Neural crest cell (in vitro differentiated cells): ENCODE results near the gene CATSPERD. TPM values are rescaled to one million over a fixed set of nuclear protein-coding genes. Genes with fewer than 3 reads are reported as not detected.
"Not testable (repeated sequence)": the region's sequence is repeated elsewhere in the genome, so short reads cannot be mapped to it uniquely, and the experiment has no call there.

ENCODE experiments used
- DNase-seq: peaks from one replicate; pipeline ENCODE4 v3.0.0; 2021; ENCODE audit warnings: low read depth, mixed read lengths, low spot score
- H3K27ac Mint-ChIP-seq: one replicate; pipeline ENCODE4 v1.8.0; 2021; ENCODE audit warnings: mild to moderate bottlenecking, mixed read lengths; ENCODE audit not compliant: unreplicated experiment
- H3K27me3 Mint-ChIP-seq: 2 replicates; pipeline ENCODE4 v1.8.0; 2021; ENCODE audit warnings: low read depth, mild to moderate bottlenecking, mixed read lengths
- H3K36me3 Mint-ChIP-seq: 2 replicates; pipeline ENCODE4 v1.8.0; 2021; ENCODE audit warnings: low read depth, mild to moderate bottlenecking, mixed read lengths
- H3K4me1 Mint-ChIP-seq: 2 replicates; pipeline ENCODE4 v1.8.0; 2021; ENCODE audit warnings: mixed read lengths
- H3K4me3 Mint-ChIP-seq: one replicate; pipeline ENCODE4 v1.8.0; 2021; ENCODE audit warnings: mild to moderate bottlenecking, mixed read lengths
- H3K9me3 Mint-ChIP-seq: 2 replicates; pipeline ENCODE4 v1.8.0; 2021; ENCODE audit warnings: mixed read lengths
- total RNA-seq: library from RNA; stranded (reverse); gene quantifications from 2 replicates; pipeline ENCODE4 v1.2.1, GENCODE V29; 2021
- TF ChIP-seq, protein P1 (sequence below): fragments of 200-600 bp; sonication (generic); conservative IDR thresholded peaks from 2 replicates; pipeline ENCODE4 v1.5.0; 2021; ENCODE audit warnings: antibody characterized with exemption, mild to moderate bottlenecking

CATSPERD gene
- total RNA-seq, 1 donor from 2014 or later = not detected

- peaks cover 8% of the 10 kb centered on the region for H3K27me3 Mint-ChIP-seq
- no peaks in the 10 kb centered on the region for H3K4me1 Mint-ChIP-seq
- no peak overlapping the region for H3K27ac Mint-ChIP-seq
- H3K4me3 Mint-ChIP-seq = no peak overlapping the region
- H3K9me3 Mint-ChIP-seq = no peaks in the 10 kb centered on the region
- DNase-seq = no peak
- TF ChIP-seq, protein P1, sequence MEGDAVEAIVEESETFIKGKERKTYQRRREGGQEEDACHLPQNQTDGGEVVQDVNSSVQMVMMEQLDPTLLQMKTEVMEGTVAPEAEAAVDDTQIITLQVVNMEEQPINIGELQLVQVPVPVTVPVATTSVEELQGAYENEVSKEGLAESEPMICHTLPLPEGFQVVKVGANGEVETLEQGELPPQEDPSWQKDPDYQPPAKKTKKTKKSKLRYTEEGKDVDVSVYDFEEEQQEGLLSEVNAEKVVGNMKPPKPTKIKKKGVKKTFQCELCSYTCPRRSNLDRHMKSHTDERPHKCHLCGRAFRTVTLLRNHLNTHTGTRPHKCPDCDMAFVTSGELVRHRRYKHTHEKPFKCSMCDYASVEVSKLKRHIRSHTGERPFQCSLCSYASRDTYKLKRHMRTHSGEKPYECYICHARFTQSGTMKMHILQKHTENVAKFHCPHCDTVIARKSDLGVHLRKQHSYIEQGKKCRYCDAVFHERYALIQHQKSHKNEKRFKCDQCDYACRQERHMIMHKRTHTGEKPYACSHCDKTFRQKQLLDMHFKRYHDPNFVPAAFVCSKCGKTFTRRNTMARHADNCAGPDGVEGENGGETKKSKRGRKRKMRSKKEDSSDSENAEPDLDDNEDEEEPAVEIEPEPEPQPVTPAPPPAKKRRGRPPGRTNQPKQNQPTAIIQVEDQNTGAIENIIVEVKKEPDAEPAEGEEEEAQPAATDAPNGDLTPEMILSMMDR = no peak
- H3K36me3 Mint-ChIP-seq = peaks cover 15% of the 10 kb centered on the region
Observed at GRCh38 chr19:5700455-5701092, 19.9 kb upstream of the CATSPERD start.

DNA sequence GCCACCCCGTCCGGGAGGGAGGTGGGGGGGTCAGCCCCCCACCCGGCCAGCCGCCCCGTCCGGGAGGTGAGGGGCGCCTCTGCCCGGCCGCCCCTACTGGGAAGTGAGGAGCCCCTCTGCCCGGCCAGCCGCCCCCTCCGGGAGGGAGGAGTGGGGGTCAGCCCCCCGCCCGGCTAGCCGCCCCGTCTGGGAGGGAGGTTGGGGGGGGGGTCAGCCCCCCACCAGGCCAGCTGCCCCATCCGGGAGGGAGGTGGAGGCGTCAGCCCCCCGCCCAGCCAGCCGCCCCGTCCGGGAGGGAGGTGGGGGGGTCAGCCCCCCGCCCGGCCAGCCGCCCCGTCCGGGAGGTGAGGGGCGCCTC lies 18.4 kb upstream of the CATSPERD start:
- not testable (repeated sequence) for H3K4me1 Mint-ChIP-seq, H3K9me3 Mint-ChIP-seq, H3K27ac Mint-ChIP-seq, H3K4me3 Mint-ChIP-seq, DNase-seq, H3K27me3 Mint-ChIP-seq
- peaks cover 15% of the 10 kb centered on the region for H3K36me3 Mint-ChIP-seq

GRCh38 chr19:5703819-5704818 lies 16.3 kb upstream of the CATSPERD start:
- H3K4me3 Mint-ChIP-seq = no peak overlapping the region
- no peaks in the 10 kb centered on the region for H3K27me3 Mint-ChIP-seq
- TF ChIP-seq, protein P1 = no peak
- no peaks in the 10 kb centered on the region for H3K4me1 Mint-ChIP-seq
- no peak for DNase-seq
- no peak overlapping the region for H3K27ac Mint-ChIP-seq
- peaks cover 15% of the 10 kb centered on the region for H3K36me3 Mint-ChIP-seq
- no peaks in the 10 kb centered on the region for H3K9me3 Mint-ChIP-seq

DNA sequence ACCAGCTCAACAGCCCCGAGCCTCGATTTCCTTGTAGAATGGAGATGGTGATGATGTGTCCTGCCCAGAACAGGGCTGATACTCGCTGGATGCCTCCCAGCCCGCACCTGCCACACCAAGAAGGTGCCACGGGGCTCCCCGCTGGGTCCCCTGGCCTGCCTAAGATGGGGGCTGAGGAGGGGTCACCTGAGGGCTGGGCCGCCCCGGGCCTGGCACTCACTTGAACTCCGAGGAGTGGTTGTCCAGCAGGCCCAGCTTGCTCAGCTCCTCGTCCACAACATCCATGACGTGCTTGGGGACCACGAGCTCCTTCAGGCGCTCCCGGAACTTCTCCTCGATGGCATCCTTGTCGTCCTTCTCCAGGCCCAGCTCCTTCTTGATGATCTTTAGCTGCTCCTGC lies 14.9 kb upstream of the CATSPERD start:
- Mint-ChIP-seq H3K9me3 (no peaks in the 10 kb centered on the region), H3K36me3 (peaks cover 13% of the 10 kb centered on the region), H3K27ac (no peak overlapping the region), H3K4me1 (no peaks in the 10 kb centered on the region), H3K27me3 (no peaks in the 10 kb centered on the region), H3K4me3 (no peak overlapping the region)
- DNase-seq = no peak
- TF ChIP-seq, protein P1 = no peak

DNA sequence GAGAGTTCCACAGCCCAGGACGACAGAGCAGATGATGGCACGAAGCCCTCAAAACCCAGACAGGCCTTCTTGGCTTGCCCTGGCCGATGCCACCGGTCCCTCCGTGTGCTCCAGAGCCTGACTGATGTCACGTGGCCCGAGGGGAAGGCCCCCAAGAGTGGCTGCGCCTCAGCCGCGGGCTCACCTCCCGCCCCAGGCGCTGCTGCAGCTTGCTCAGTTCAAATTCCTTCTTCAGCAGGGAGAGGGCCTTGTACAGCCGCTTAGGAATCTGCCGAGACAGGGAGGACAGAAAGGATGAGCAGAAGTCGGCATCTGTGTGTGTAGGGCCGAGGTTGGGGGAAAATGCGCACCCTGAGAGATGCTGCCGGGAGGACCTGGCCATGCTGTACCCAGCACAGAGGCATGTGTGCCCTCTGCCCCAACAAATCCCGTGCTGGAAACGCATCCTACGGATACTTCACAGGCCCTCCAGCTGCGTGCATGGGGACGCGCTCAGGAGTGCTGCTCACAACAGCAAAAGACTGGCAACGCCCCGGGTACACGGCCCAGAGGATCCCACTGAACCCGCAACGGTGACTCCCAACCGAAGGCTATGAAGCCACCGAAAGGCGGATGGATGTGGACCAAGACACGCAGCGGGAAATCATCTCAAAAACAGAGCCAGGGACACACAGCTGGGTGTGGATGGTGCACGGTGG lies 13.4 kb upstream of the CATSPERD start:
- no peaks in the 10 kb centered on the region for H3K27me3 Mint-ChIP-seq
- TF ChIP-seq, protein P1 = no peak
- no peak overlapping the region for H3K4me3 Mint-ChIP-seq
- H3K36me3 Mint-ChIP-seq = peaks cover 6% of the 10 kb centered on the region
- no peak for DNase-seq
- H3K27ac Mint-ChIP-seq = no peak overlapping the region
- H3K4me1 Mint-ChIP-seq = no peaks in the 10 kb centered on the region
- no peaks in the 10 kb centered on the region for H3K9me3 Mint-ChIP-seq
